22Rv1 (cell line): ENCODE results near the gene LIMA1.

Source experiments
- ZFX ChIP-seq: fragments of 450-650 bp; IDR thresholded peaks from 2 replicates; pipeline ENCODE4 v1.6.1; 2017; ENCODE audit warnings: antibody characterized with exemption, borderline replicate concordance
- TF ChIP-seq, protein P1 (sequence below): fragments of 450-650 bp; IDR thresholded peaks from 2 replicates; pipeline ENCODE4 v1.5.1; 2017; ENCODE audit warnings: mild to moderate bottlenecking

DNA sequence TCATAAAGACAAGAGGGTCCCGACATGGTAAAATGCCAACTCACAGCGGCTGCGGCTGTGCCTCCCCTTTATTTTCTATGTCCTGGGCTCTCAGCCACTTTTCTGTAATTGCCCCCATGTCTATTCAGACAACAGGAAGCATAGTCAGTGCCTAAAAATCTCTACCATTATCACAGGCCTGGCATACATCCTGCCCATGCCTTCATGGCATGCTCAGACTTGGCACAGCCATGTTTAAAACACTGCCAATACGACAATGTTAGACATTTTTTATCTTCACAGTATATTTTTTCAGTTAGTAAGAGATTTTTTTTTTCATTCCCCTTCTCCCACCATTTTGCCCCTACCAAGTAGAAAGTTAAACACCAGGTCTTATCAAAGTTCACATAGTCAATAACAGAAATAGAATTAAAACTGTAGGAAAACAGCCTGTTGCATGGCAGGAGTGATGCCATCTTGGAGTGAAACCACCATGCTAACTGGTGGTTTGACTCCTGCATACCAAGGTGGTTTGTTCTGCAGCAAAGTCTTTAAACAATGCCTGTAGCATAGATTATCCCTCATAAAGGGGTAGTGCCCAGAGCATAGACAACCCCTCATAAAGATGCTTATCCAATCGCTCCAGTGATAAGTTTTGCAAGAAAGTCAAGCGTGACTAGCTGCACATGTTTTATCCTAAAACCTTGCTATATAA, 97.2 kb downstream of the LIMA1 start:
- TF ChIP-seq, protein P1, sequence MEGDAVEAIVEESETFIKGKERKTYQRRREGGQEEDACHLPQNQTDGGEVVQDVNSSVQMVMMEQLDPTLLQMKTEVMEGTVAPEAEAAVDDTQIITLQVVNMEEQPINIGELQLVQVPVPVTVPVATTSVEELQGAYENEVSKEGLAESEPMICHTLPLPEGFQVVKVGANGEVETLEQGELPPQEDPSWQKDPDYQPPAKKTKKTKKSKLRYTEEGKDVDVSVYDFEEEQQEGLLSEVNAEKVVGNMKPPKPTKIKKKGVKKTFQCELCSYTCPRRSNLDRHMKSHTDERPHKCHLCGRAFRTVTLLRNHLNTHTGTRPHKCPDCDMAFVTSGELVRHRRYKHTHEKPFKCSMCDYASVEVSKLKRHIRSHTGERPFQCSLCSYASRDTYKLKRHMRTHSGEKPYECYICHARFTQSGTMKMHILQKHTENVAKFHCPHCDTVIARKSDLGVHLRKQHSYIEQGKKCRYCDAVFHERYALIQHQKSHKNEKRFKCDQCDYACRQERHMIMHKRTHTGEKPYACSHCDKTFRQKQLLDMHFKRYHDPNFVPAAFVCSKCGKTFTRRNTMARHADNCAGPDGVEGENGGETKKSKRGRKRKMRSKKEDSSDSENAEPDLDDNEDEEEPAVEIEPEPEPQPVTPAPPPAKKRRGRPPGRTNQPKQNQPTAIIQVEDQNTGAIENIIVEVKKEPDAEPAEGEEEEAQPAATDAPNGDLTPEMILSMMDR = no peak
- no peak for TF ChIP-seq ZFX
